SK-N-SH (cell line): ENCODE results near the gene CYSTM1.

Experiments
- FOSL2 ChIP-seq: IDR thresholded peaks from 2 replicates; pipeline ENCODE4 v1.4.0; 2012; ENCODE audit warnings: low read depth, mild to moderate bottlenecking, moderate library complexity, borderline replicate concordance
- GABPA ChIP-seq: IDR thresholded peaks from 2 replicates; pipeline ENCODE4 v1.4.0; 2012; ENCODE audit warnings: low read depth, mild to moderate bottlenecking
- JUND ChIP-seq: IDR thresholded peaks from 2 replicates; pipeline ENCODE4 v1.4.0; 2012
- TF ChIP-seq, protein P1 (sequence below): fragments of 200-600 bp; sonication (generic); IDR thresholded peaks from 2 replicates; pipeline ENCODE4 v1.6.1; 2017; ENCODE audit warnings: antibody characterized with exemption, mild to moderate bottlenecking, moderate library complexity

GRCh38 chr5:140159014-140159927 lies 15.7 kb upstream of the CYSTM1 start:
- TF ChIP-seq, protein P1, sequence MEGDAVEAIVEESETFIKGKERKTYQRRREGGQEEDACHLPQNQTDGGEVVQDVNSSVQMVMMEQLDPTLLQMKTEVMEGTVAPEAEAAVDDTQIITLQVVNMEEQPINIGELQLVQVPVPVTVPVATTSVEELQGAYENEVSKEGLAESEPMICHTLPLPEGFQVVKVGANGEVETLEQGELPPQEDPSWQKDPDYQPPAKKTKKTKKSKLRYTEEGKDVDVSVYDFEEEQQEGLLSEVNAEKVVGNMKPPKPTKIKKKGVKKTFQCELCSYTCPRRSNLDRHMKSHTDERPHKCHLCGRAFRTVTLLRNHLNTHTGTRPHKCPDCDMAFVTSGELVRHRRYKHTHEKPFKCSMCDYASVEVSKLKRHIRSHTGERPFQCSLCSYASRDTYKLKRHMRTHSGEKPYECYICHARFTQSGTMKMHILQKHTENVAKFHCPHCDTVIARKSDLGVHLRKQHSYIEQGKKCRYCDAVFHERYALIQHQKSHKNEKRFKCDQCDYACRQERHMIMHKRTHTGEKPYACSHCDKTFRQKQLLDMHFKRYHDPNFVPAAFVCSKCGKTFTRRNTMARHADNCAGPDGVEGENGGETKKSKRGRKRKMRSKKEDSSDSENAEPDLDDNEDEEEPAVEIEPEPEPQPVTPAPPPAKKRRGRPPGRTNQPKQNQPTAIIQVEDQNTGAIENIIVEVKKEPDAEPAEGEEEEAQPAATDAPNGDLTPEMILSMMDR, result no peak
- TF ChIP-seq FOSL2 (no peak), GABPA (no peak), JUND (no peak)
